ENCODE measurements around the gene CFL2. TPM values are rescaled to one million over a fixed set of nuclear protein-coding genes. Genes with fewer than 3 reads are reported as not detected.

CFL2 gene
- total and polyA plus RNA-seq, 2 of the 13 experiments (the other 11 are each of a cell fraction or from before 2014, with no cell fraction given): 114 to 158 TPM

GRCh38 chr14:34722723-34723545, 8.5 kb upstream of the CFL2 start (continued):
- no peak for TF ChIP-seq ZNF414 (CRISPR knock-in tag; IDR thresholded peaks at IDR 0.05)
- no peak for TF ChIP-seq KLF15 (CRISPR knock-in tag; IDR thresholded peaks at IDR 0.05; ENCODE audit: borderline replicate concordance)
- TF ChIP-seq ZNF280B (CRISPR knock-in tag; IDR thresholded peaks at IDR 0.05; ENCODE audit: borderline replicate concordance): no peak
- TF ChIP-seq ZSCAN30 (CRISPR knock-in tag; IDR thresholded peaks at IDR 0.05): no peak
- no peak for TF ChIP-seq KLF12 (CRISPR knock-in tag; IDR thresholded peaks at IDR 0.05; ENCODE audit: borderline replicate concordance)
- no peak for TF ChIP-seq ZBTB43 (CRISPR knock-in tag; conservative IDR thresholded peaks at IDR 0.05)
- no peak for TF ChIP-seq ONECUT2 (CRISPR knock-in tag; IDR thresholded peaks at IDR 0.05)
- TF ChIP-seq ZNF670 (CRISPR knock-in tag; IDR thresholded peaks at IDR 0.05; ENCODE audit: borderline replicate concordance): no peak
- TF ChIP-seq HBP1 (CRISPR knock-in tag; IDR thresholded peaks at IDR 0.05; ENCODE audit: low read depth): no peak
- no peak for TF ChIP-seq ATF6 (CRISPR knock-in tag; conservative IDR thresholded peaks at IDR 0.05)
- no peak for TF ChIP-seq MXD1 (CRISPR knock-in tag; IDR thresholded peaks at IDR 0.05)
- no peak for TF ChIP-seq HCFC1 (IDR thresholded peaks at IDR 0.05; ENCODE audit: low read depth, low read length)
- TF ChIP-seq RBM22 (optimal IDR thresholded peaks at IDR 0.05; ENCODE audit: low read length): no peak
- TF ChIP-seq ZNF331 (CRISPR knock-in tag; IDR thresholded peaks at IDR 0.05): no peak
- TF ChIP-seq KDM5B (CRISPR knock-in tag; IDR thresholded peaks at IDR 0.05; ENCODE audit: borderline replicate concordance): no peak
- TF ChIP-seq POGZ (CRISPR knock-in tag; IDR thresholded peaks at IDR 0.05): no peak
- no peak for TF ChIP-seq STAT6 (CRISPR knock-in tag; IDR thresholded peaks at IDR 0.05; ENCODE audit: borderline replicate concordance)

All from HepG2 (cell line).